T-helper 9 cell (primary cell): ENCODE measurements around the gene MYO7A.

Experiments
- DNase-seq: peaks from one replicate; pipeline ENCODE4 v3.0.0-alpha.2; 2020

Gene MYO7A

GRCh38 chr11:77129069-77129841 is 1.2 kb downstream of the MYO7A start:
- DNase-seq: no peak

- no peak for DNase-seq
These were observed 2.1 kb downstream of the MYO7A start for GRCh38 chr11:77129842-77130756.

GRCh38 chr11:77130763-77131513 is 2.9 kb downstream of the MYO7A start:
- DNase-seq: no peak

- no peak for DNase-seq
These were observed 3.5 kb downstream of the MYO7A start for GRCh38 chr11:77131560-77131959.

GRCh38 chr11:77135069-77135468 is 7.0 kb downstream of the MYO7A start:
- DNase-seq: no peak

GRCh38 chr11:77136074-77136473 is 8.0 kb downstream of the MYO7A start:
- no peak for DNase-seq

GRCh38 chr11:77136784-77137420 is 8.9 kb downstream of the MYO7A start:
- no peak for DNase-seq

GRCh38 chr11:77137421-77137820 is 9.4 kb downstream of the MYO7A start:
- DNase-seq: no peak

- DNase-seq: no peak
These were observed 10.1 kb downstream of the MYO7A start for GRCh38 chr11:77138106-77138649.

- no peak for DNase-seq
These were observed 11.2 kb downstream of the MYO7A start for GRCh38 chr11:77139201-77139600.

- no peak for DNase-seq
These were observed 12.3 kb downstream of the MYO7A start for GRCh38 chr11:77140231-77140851.

GRCh38 chr11:77141034-77141433 is 13.0 kb downstream of the MYO7A start:
- no peak for DNase-seq

- DNase-seq: no peak
These were observed 13.4 kb downstream of the MYO7A start for GRCh38 chr11:77141475-77141874.

- no peak for DNase-seq
These were observed 14.3 kb downstream of the MYO7A start for GRCh38 chr11:77142091-77142975.

GRCh38 chr11:77143405-77144020 is 15.5 kb downstream of the MYO7A start:
- DNase-seq: no peak

- no peak for DNase-seq
These were observed 16.3 kb downstream of the MYO7A start for GRCh38 chr11:77144196-77144856.

GRCh38 chr11:77144857-77145428 is 16.9 kb downstream of the MYO7A start:
- DNase-seq: no peak

- DNase-seq: no peak
These were observed 18.4 kb downstream of the MYO7A start for GRCh38 chr11:77146261-77147035.

- DNase-seq: no peak
These were observed 18.9 kb downstream of the MYO7A start for GRCh38 chr11:77147036-77147315.
